GM19240 (cell line): ENCODE data around the gene NRP1.

Experiments used
- DNase-seq: peaks from one replicate; pipeline ENCODE4 v3.0.0; 2011; ENCODE audit warnings: low spot score; ENCODE audit not compliant: insufficient read length

The NRP1 gene

GRCh38 chr10:33291053-33291592, 43.3 kb downstream of the NRP1 start:
- no peak for DNase-seq

- DNase-seq, result no peak
These were observed 44.0 kb downstream of the NRP1 start for GRCh38 chr10:33290321-33291052.

- no peak for DNase-seq
These were observed 44.7 kb downstream of the NRP1 start for GRCh38 chr10:33289776-33290175.

GRCh38 chr10:33288127-33288526, 46.3 kb downstream of the NRP1 start:
- no peak for DNase-seq

GRCh38 chr10:33287112-33287511, 47.4 kb downstream of the NRP1 start:
- no peak for DNase-seq

GRCh38 chr10:33286157-33286934, 48.1 kb downstream of the NRP1 start:
- DNase-seq, result no peak

GRCh38 chr10:33284945-33285344, 49.5 kb downstream of the NRP1 start:
- no peak for DNase-seq

GRCh38 chr10:33279811-33280602, 54.5 kb downstream of the NRP1 start:
- no peak for DNase-seq

GRCh38 chr10:33279276-33279675, 55.2 kb downstream of the NRP1 start:
- DNase-seq, result no peak

- no peak for DNase-seq
These were observed 56.3 kb downstream of the NRP1 start for GRCh38 chr10:33278198-33278597.

GRCh38 chr10:33277135-33277536, 57.3 kb downstream of the NRP1 start:
- no peak for DNase-seq

GRCh38 chr10:33276282-33276923, 58.1 kb downstream of the NRP1 start:
- no peak for DNase-seq

GRCh38 chr10:33274096-33274785, 60.2 kb downstream of the NRP1 start:
- DNase-seq, result no peak

GRCh38 chr10:33273295-33274002, 61.0 kb downstream of the NRP1 start:
- DNase-seq, result no peak

- DNase-seq, result no peak
These were observed 61.8 kb downstream of the NRP1 start for GRCh38 chr10:33272635-33273034.

GRCh38 chr10:33271969-33272583, 62.4 kb downstream of the NRP1 start:
- DNase-seq, result no peak

- no peak for DNase-seq
These were observed 63.5 kb downstream of the NRP1 start for GRCh38 chr10:33270971-33271370.

GRCh38 chr10:33267708-33268107, 66.8 kb downstream of the NRP1 start:
- DNase-seq, result no peak

GRCh38 chr10:33265621-33266020, 68.8 kb downstream of the NRP1 start:
- DNase-seq, result no peak

- DNase-seq, result no peak
These were observed 71.0 kb downstream of the NRP1 start for GRCh38 chr10:33263453-33263852.
